GM21381 (cell line): ENCODE data around the gene TRIM69.
"Not testable (repeated sequence)": the region's sequence is repeated elsewhere in the genome, so short reads cannot be mapped to it uniquely, and the experiment has no call there.

Source experiments
- ATAC-seq: cut with Tn5 transposase; IDR thresholded peaks from one replicate; pipeline ENCODE4 v1.9.1; 2021; ENCODE audit warnings: mild to moderate bottlenecking, moderate library complexity; ENCODE audit not compliant: unreplicated experiment

The TRIM69 gene

GRCh38 chr15:44736181-44736765 lies at the start of gene TRIM69:
TRIM69 (plus strand) TSS chr15:44736528; CDS start chr15:44736705, 177 bp downstream.
- peak; percentile 28 for ATAC-seq

DNA sequence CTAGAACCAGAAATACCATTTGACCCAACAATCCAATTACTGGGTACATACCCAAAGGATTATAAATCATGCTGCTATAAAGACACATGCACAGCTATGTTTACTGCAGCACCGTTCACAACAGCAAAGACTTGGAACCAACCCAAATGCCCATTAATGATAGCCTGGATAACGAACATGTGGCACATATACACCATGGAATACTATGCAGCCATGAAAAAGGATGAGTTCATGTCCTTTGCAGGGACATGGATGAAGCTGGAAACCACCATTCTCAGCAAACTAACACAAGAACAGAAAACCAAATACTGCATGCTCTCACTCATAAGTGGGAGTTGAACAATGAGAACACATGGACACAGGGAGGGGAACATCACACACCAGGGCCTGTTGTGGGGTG lies 47.0 kb upstream of the TRIM69 start:
- not testable (repeated sequence) for ATAC-seq

GRCh38 chr15:44690245-44690644 lies 46.1 kb upstream of the TRIM69 start:
- not testable (repeated sequence) for ATAC-seq

DNA sequence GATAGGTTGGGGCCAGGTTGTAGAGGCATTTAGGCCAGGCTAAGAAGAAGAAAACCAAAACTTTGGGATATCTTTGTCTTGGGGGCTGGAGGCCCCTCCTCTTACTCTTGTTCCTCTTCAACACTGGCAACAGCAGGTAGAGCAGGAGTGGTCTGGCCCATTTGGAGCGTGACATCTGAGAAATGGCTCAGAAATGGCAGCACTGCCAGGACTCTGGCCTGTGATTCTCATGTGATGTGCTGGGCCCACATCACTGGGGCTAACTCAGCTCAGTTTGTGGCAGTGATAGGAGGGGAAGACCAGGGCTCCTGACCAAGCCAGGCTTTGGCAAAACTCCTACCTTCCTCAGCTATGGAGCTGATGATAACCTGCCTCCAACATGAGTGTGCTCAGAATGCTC lies 43.7 kb upstream of the TRIM69 start:
- ATAC-seq = no peak

DNA sequence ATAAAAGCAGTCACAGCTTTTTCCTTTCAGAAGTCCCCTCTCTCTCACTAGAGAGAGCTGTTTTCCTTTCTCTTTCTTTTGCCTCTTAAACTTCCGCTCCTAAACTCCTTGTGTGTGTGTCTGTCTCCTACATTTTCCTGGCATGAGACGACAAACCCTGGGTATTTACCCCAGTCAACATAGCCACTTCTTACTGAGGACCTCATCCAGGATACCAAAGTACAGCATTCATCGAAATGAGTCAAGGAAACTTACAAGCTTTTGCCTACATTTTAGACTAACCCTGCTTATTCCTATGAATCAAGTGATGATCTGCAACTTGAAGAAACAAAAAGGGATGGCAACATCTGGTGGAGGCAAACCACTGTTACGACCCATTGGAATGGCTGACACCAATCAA lies 41.9 kb upstream of the TRIM69 start:
- ATAC-seq = no peak

- ATAC-seq = no peak
Observed at GRCh38 chr15:44695294-44695693, 41.0 kb upstream of the TRIM69 start.

- no peak for ATAC-seq
Observed at GRCh38 chr15:44697014-44697413, 39.3 kb upstream of the TRIM69 start.

DNA sequence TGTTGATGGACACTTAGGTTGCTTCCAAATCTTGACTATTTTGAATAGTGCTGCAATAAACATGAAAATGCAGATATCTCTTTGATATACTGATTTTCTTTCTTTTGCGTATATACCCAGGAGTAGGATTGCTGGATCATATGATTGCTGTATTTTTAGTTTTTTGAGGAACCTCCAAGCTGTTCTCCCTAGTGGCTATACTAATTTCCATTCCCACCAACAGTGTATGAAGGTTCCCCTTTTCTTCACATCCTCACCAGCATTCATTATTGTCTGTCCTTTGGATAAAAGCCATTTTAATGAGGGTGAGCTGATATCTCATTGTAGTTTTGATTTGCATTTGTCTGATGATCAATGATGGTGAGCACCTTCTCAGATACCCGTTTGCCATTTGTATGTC lies 37.7 kb upstream of the TRIM69 start:
- ATAC-seq = no peak

GRCh38 chr15:44700676-44701075 lies 35.7 kb upstream of the TRIM69 start:
- ATAC-seq = not testable (repeated sequence)

- ATAC-seq = no peak
Observed at GRCh38 chr15:44705986-44706385, 30.3 kb upstream of the TRIM69 start.

DNA sequence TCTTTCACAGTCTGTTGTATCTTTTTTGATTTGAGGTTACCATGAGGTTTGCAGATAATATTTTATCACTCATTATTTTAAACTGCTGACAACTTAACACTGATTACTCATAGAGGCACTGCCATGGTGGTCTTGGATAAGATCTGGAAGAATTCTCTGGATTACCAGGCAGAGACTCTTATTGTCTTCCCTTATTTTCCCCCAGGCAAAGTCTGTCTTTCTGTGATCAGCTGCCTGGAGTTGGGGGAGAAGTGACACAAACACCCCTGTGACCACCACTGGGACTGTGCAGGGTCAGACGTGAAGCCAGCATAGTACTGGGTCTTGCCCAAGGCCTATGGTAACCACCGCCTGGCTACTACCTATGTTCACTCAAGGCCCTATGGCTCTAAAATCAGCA lies 29.9 kb upstream of the TRIM69 start:
- ATAC-seq = no peak

DNA sequence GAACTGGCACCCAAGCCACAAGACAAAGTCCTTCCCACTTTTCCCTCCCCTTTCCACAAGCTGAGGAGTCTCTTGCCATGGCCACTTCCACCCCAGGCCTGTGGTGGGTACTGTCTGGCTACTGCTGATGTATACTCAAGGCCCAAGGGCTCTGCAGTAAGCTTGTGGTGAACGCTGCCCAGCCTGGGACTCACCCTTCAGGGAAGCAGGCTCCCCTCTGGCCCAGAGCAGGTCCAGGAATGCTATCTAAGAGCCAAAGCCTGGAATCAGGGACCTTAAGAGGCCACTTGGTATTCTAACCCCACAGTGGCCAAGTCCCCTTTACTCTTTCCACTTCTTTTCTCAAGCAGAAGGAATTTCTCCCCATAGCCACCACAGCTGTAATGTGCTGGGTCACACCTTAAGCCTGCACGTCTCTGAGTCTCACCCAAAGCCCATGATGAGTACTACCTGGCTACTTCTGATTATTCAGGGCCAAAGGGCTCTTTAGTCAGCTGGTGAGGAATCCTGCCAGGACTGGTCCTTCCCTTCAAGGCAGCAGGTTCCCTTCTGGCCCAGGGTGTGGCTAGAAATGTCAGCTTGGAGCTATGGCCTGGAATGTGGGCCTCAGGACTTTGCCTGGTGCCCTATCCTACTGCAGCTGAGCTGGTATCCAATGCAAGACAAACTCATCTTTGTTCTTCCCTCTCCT lies 29.2 kb upstream of the TRIM69 start:
- ATAC-seq = no peak

- ATAC-seq = no peak
Observed at GRCh38 chr15:44710236-44711095, 25.9 kb upstream of the TRIM69 start.

DNA sequence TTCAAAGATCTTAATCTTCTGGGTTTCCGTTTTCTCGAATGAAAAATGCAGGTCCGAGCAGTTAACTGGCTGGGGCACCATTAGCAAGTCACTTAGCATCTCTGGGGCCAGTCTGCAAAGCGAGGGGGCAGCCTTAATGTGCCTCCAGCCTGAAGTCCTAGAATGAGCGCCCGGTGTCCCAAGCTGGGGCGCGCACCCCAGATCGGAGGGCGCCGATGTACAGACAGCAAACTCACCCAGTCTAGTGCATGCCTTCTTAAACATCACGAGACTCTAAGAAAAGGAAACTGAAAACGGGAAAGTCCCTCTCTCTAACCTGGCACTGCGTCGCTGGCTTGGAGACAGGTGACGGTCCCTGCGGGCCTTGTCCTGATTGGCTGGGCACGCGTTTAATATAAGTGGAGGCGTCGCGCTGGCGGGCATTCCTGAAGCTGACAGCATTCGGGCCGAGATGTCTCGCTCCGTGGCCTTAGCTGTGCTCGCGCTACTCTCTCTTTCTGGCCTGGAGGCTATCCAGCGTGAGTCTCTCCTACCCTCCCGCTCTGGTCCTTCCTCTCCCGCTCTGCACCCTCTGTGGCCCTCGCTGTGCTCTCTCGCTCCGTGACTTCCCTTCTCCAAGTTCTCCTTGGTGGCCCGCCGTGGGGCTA lies 25.1 kb upstream of the TRIM69 start, which contains the start of the genes B2M and PATL2:
B2M (plus strand) TSS at position 422 of the 647 bp plus-strand sequence; CDS start at position 452, 30 bp downstream.
PATL2 (minus strand) TSS at position 228 of the 647 bp plus-strand sequence. CDS start 34,833 bp downstream, outside the sequence.
- peak; percentile 77 for ATAC-seq

DNA sequence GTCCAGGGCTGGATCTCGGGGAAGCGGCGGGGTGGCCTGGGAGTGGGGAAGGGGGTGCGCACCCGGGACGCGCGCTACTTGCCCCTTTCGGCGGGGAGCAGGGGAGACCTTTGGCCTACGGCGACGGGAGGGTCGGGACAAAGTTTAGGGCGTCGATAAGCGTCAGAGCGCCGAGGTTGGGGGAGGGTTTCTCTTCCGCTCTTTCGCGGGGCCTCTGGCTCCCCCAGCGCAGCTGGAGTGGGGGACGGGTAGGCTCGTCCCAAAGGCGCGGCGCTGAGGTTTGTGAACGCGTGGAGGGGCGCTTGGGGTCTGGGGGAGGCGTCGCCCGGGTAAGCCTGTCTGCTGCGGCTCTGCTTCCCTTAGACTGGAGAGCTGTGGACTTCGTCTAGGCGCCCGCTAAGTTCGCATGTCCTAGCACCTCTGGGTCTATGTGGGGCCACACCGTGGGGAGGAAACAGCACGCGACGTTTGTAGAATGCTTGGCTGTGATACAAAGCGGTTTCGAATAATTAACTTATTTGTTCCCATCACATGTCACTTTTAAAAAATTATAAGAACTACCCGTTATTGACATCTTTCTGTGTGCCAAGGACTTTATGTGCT lies 24.5 kb upstream of the TRIM69 start:
- peak; percentile 5 for ATAC-seq

- no peak for ATAC-seq
Observed at GRCh38 chr15:44712346-44713005, 23.9 kb upstream of the TRIM69 start.

- ATAC-seq = no peak
Observed at GRCh38 chr15:44713006-44713966, 23.0 kb upstream of the TRIM69 start.

DNA sequence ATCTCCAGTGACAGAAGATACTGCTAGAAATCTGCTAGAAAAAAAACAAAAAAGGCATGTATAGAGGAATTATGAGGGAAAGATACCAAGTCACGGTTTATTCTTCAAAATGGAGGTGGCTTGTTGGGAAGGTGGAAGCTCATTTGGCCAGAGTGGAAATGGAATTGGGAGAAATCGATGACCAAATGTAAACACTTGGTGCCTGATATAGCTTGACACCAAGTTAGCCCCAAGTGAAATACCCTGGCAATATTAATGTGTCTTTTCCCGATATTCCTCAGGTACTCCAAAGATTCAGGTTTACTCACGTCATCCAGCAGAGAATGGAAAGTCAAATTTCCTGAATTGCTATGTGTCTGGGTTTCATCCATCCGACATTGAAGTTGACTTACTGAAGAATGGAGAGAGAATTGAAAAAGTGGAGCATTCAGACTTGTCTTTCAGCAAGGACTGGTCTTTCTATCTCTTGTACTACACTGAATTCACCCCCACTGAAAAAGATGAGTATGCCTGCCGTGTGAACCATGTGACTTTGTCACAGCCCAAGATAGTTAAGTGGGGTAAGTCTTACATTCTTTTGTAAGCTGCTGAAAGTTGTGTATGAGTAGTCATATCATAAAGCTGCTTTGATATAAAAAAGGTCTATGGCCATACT lies 21.1 kb upstream of the TRIM69 start:
- ATAC-seq = no peak
